HepG2 (cell line): ENCODE measurements around the gene SYPL1. TPM values are rescaled to one million over a fixed set of nuclear protein-coding genes. Genes with fewer than 3 reads are reported as not detected.

Source experiments
- ATAC-seq: fragments of 200-7000 bp; cut with Tn5 transposase; 3 replicates; pipeline ENCODE4 v1.9.1; 2020; ENCODE audit warnings: mild to moderate bottlenecking, moderate library complexity
- BruUV-seq: library from RNA; stranded (reverse); fragments of 400-500 nt; replicated peaks from 2 replicates; lab custom pipeline; 2021; lab: Mats Ljungman, UMichigan
- CTCF ChIA-PET: fragments of 300-600 bp; formaldehyde crosslinking; extraction: SDS; loops from one replicate; lab custom pipeline; 2021; ENCODE audit warnings: low total read pairs, inconsistent platforms, low intra/inter-chr PET ratio; lab: Yijun Ruan, JAX
- POLR2A ChIA-PET: fragments of 350-600 bp; sonication (Branson Sonifier 250); formaldehyde crosslinking; loops from one replicate; lab custom pipeline; 2020; ENCODE audit warnings: antibody characterized with exemption, inconsistent platforms; lab: Yijun Ruan, JAX
- DNase-seq: peaks from one replicate; pipeline ENCODE4 v3.0.0-alpha.2; 2015; ENCODE audit warnings: low spot score
- FAIRE-seq: peaks from 3 replicates; lab custom pipeline; 2011; peaks lifted over from hg19 to GRCh38; lab: Jason Lieb, UNC
- H2AFZ ChIP-seq: one replicate; pipeline ENCODE4 v1.6.1; 2011; ENCODE audit warnings: low read length, inconsistent platforms
- H3K27ac ChIP-seq: fragments of 300-600 bp; 3 replicates; pipeline ENCODE4 v1.8.0; 2011; ENCODE audit warnings: mixed run types, mild to moderate bottlenecking, mixed read lengths, low read length, inconsistent platforms; ENCODE audit not compliant: insufficient read depth; ENCODE audit errors: extremely low read length
- H3K27me3 ChIP-seq, 2 experiments: fragments of 200-600 bp in 1 of 2; 2 replicates in 1 of 2; 3 replicates in 1 of 2; pipeline versions ENCODE4 v1.6.0 to v1.8.0; 2011; ENCODE audit warnings: low read length in 2 of 2, mild to moderate bottlenecking in 2 of 2, moderate library complexity in 2 of 2, inconsistent platforms in 1 of 2; ENCODE audit not compliant: insufficient read depth in 2 of 2, control insufficient read depth in 1 of 2
- H3K36me3 ChIP-seq, 2 experiments: fragments of 200-600 bp in 1 of 2; replicated peaks in 1 of 2; 2 replicates in 1 of 2; 3 replicates in 1 of 2; pipeline versions ENCODE4 v1.5.1 to v1.8.0; 2011; ENCODE audit warnings: low read length in 2 of 2, inconsistent platforms in 1 of 2; ENCODE audit not compliant: insufficient read depth in 2 of 2, control insufficient read depth in 1 of 2
- H3K4me1 ChIP-seq: 2 replicates; pipeline ENCODE4 v1.5.1; 2012; ENCODE audit warnings: low read length, inconsistent platforms; ENCODE audit not compliant: insufficient read depth
- H3K4me2 ChIP-seq: 2 replicates; pipeline ENCODE4 v1.6.0; 2011; ENCODE audit warnings: low read depth, low read length, inconsistent platforms
- H3K4me3 ChIP-seq, 3 experiments: fragments of 200-600 bp in 1 of 3; sonication (generic), shearing (Covaris generic) in 1 of 3; replicated peaks in 1 of 3; 2 replicates each; pipeline ENCODE4 v1.5.1; 2011 to 2016; ENCODE audit warnings: low read length in 3 of 3, inconsistent platforms in 2 of 3, low read depth in 2 of 3, mild to moderate bottlenecking in 2 of 3, control low read depth in 1 of 3, mixed read lengths in 1 of 3; ENCODE audit not compliant: insufficient read depth in 1 of 3
- H3K79me2 ChIP-seq: one replicate; pipeline ENCODE4 v1.6.1; 2011; ENCODE audit warnings: low read length, inconsistent platforms; ENCODE audit not compliant: insufficient read depth
- H3K9ac ChIP-seq: 2 replicates; pipeline ENCODE4 v1.6.0; 2011; ENCODE audit warnings: mild to moderate bottlenecking, low read depth, low read length, inconsistent platforms; ENCODE audit not compliant: insufficient read depth
- H3K9me3 ChIP-seq: 2 replicates; pipeline ENCODE4 v1.5.1; 2012; ENCODE audit warnings: mild to moderate bottlenecking, low read length
- H4K20me1 ChIP-seq: 2 replicates; pipeline ENCODE4 v1.6.0; 2011; ENCODE audit warnings: inconsistent platforms, mild to moderate bottlenecking, low read length, moderate library complexity; ENCODE audit not compliant: insufficient read depth
- CSRNP2 ChIP-seq: sonication (generic); formaldehyde crosslinking; conservative IDR thresholded peaks from 2 replicates; pipeline ENCODE4 v1.8.0; 2022; ENCODE audit warnings: low read depth, missing genetic modification reagents
- HMGXB3 ChIP-seq: sonication (generic); formaldehyde crosslinking; IDR thresholded peaks from 2 replicates; pipeline ENCODE4 v1.4.0; 2020; ENCODE audit warnings: missing genetic modification reagents, borderline replicate concordance
- MIER2 ChIP-seq: IDR thresholded peaks from 2 replicates; pipeline ENCODE4 v1.6.1; 2016; ENCODE audit warnings: missing biosample characterization, missing genetic modification reagents
- MLLT10 ChIP-seq: sonication (generic); formaldehyde crosslinking; IDR thresholded peaks from 2 replicates; pipeline ENCODE4 v1.4.0; 2020; ENCODE audit warnings: missing genetic modification reagents
- MTF2 ChIP-seq: sonication (generic); formaldehyde crosslinking; IDR thresholded peaks from 2 replicates; pipeline ENCODE4 v1.5.0; 2020; ENCODE audit warnings: missing genetic modification reagents, borderline replicate concordance
- MXD4 ChIP-seq: IDR thresholded peaks from 2 replicates; pipeline ENCODE4 v1.6.1; 2016; ENCODE audit warnings: mild to moderate bottlenecking, missing biosample characterization, missing genetic modification reagents
- NFAT5 ChIP-seq: sonication (generic); formaldehyde crosslinking; IDR thresholded peaks from 2 replicates; pipeline ENCODE4 v1.4.0; 2020; ENCODE audit warnings: missing genetic modification reagents
- SRSF1 ChIP-seq: fragments of 200-400 bp; formaldehyde crosslinking; optimal IDR thresholded peaks from 2 replicates; pipeline ENCODE3; 2017; ENCODE audit warnings: mild to moderate bottlenecking, low read depth, low read length, moderate library complexity
- ZNF230 ChIP-seq: sonication (generic); formaldehyde crosslinking; IDR thresholded peaks from 2 replicates; pipeline ENCODE4 v1.4.0; 2020; ENCODE audit warnings: mild to moderate bottlenecking, missing genetic modification reagents
- ZNF350 ChIP-seq: sonication (generic); formaldehyde crosslinking; IDR thresholded peaks from 2 replicates; pipeline ENCODE4 v1.4.0; 2020; ENCODE audit warnings: mild to moderate bottlenecking, low read depth, missing genetic modification reagents, borderline replicate concordance
- ZNF780A ChIP-seq: sonication (generic); formaldehyde crosslinking; IDR thresholded peaks from 2 replicates; pipeline ENCODE4 v1.8.0; 2022; ENCODE audit warnings: mild to moderate bottlenecking, missing genetic modification reagents, moderate library complexity
- WGBS: methylation state at CpG from one replicate; pipeline ENCODE4 v1.1.6; 2017; ENCODE audit warnings: low lambda C conversion rate; 5-methylcytosine and 5-hydroxymethylcytosine counted together
- in situ Hi-C: cut with HindIII; loops from 2 replicates; pipeline ENCODE4 v1.10.0; 2017; ENCODE audit warnings: low pct_unique_long_range_greater_than_20kb; ENCODE audit not compliant: extremely low pct_ligation_motif_present
- intact Hi-C: fragments of 100-400 bp; cut with micrococcal nuclease; formaldehyde crosslinking; loops from one replicate; pipeline ENCODE4 v1.10.0; 2022; ENCODE audit not compliant: unreplicated experiment
- polyA plus RNA-seq, 8 experiments: library from polyadenylated mRNA; depleted of rRNA in 3 of 8; stranded (reverse) in 7 of 8; unstranded in 1 of 8; fragments of >200 nt; fragmentation: Illumina TruSeq in 4 of 8; extraction: Trizol in 4 of 8; gene quantifications; 2 replicates each; pipeline versions ENCODE4 v1.2.1 to v1.2.3, GENCODE V29; 2011 to 2016; ENCODE audit warnings: low read depth in 4 of 8, missing spikeins in 1 of 8, mixed read lengths in 1 of 8; ENCODE audit not compliant: insufficient read depth in 1 of 8
- total RNA-seq, 5 experiments: library from RNA; depleted of rRNA; stranded (reverse); fragments of >200 nt; fragmentation: Illumina TruSeq; extraction: Trizol; gene quantifications; 2 replicates each; pipeline ENCODE4 v1.2.3, GENCODE V29; 2016; ENCODE audit warnings: low read depth in 1 of 5

Gene SYPL1
- total and polyA plus RNA-seq, 2 of the 13 experiments (the other 11 are each of a cell fraction or from before 2014, with no cell fraction given) = 27.5 to 40.2 TPM

GRCh38 chr7:106064771-106065574 is 47.1 kb downstream of the SYPL1 start:
- no peaks in the 10 kb centered on the region for H4K20me1 ChIP-seq
- H3K36me3 ChIP-seq = no peaks in the 10 kb centered on the region
- BruUV-seq = no TSS peak
- ATAC-seq = peak; percentile 96
- peak overlapping the region; percentile 37 for H3K9ac ChIP-seq
- H2AFZ ChIP-seq = no peak overlapping the region
- peak; percentile 75 for FAIRE-seq
- no peaks in the 10 kb centered on the region for H3K79me2 ChIP-seq
- peak overlapping the region; percentile 27 to 65 (median 50) for H3K4me3 ChIP-seq
- no peaks in the 10 kb centered on the region for H3K9me3 ChIP-seq
- WGBS = 20% methylated on average over 7 of the region's 14 CpGs
- ChIA-PET POLR2A (interaction anchor here (1.0 kb wide), 1 partner anchor 47 kb away, joined by 10 read pairs; the partner anchor contains the start of gene SYPL1), CTCF (no interaction called here)
- peaks cover 77% of the 10 kb centered on the region for H3K4me1 ChIP-seq
- peaks cover 3 to 11% of the 10 kb centered on the region in 2 experiments; a peak in 2 of 5 replicates for H3K27me3 ChIP-seq
- intact Hi-C loops (loop anchor here (2.0 kb wide), 1 partner anchor 48 kb away; the partner anchor contains the start of gene SYPL1), in situ Hi-C loops (no loop called here)
- DNase-seq = peak; percentile 78
- peak overlapping the region; percentile 11 for H3K27ac ChIP-seq
- H3K4me2 ChIP-seq = peak overlapping the region; percentile 92
- no peak for TF ChIP-seq MLLT10 (CRISPR knock-in tag)
- TF ChIP-seq NFAT5 (CRISPR knock-in tag) = no peak
- TF ChIP-seq MXD4 (CRISPR knock-in tag) = no peak
- peak; percentile 65; the same call in 1 of the 2 replicates for TF ChIP-seq MIER2 (CRISPR knock-in tag)
- TF ChIP-seq ZNF230 = no peak
- TF ChIP-seq CSRNP2 (CRISPR knock-in tag) = no peak
- no peak for TF ChIP-seq ZNF780A
- peak; percentile 39; the same call in 1 of the 2 replicates for TF ChIP-seq ZNF350 (CRISPR knock-in tag)
- no peak for TF ChIP-seq MTF2 (CRISPR knock-in tag)
- no peak for TF ChIP-seq HMGXB3 (CRISPR knock-in tag)
- no peak for TF ChIP-seq SRSF1
